Measurements from ENCODE around the gene TTF2. TPM values are rescaled to one million over a fixed set of nuclear protein-coding genes. Genes with fewer than 3 reads are reported as not detected.

The TTF2 gene
- polyA plus RNA-seq, 1 experiment, result 12.4 TPM

GRCh38 chr1:117051224-117052064 is 8.7 kb upstream of the TTF2 start:
- DNase-seq (ENCODE audit: low read depth, low spot score), result no peak
- ChIA-PET POLR2A (no interaction called here), CTCF (interaction anchor here (0.7 to 2.0 kb wide), 3 partner anchors 16 to 456 kb away, joined by 3 to 6 read pairs (median 4); no protein-coding TSS in a partner anchor)
- no peak overlapping the region for H3K4me3 ChIP-seq (ENCODE audit: low read depth, low read length)
- peaks cover 7% of the 10 kb centered on the region for H3K27me3 ChIP-seq (ENCODE audit: control insufficient read depth, insufficient read depth, low read length)
- H3K9me3 ChIP-seq (ENCODE audit: control insufficient read depth, insufficient read depth, low read length), result no peaks in the 10 kb centered on the region
- no peak overlapping the region for H3K27ac ChIP-seq (ENCODE audit: low read depth, low read length)
- TF ChIP-seq CTCF (IDR thresholded peaks at IDR 0.05; ENCODE audit: low read depth, low read length), result no peak

- H3K9me3 ChIP-seq (ENCODE audit: control insufficient read depth, insufficient read depth, low read length), result no peaks in the 10 kb centered on the region
- CTCF ChIA-PET, result interaction anchor here (0.7 to 2.7 kb wide), 6 partner anchors 10 to 480 kb away, joined by 3 to 12 read pairs (median 4); no protein-coding TSS in a partner anchor
- H3K27me3 ChIP-seq (ENCODE audit: control insufficient read depth, insufficient read depth, low read length), result peaks cover 3% of the 10 kb centered on the region
- no peak overlapping the region for H3K4me3 ChIP-seq (ENCODE audit: low read depth, low read length)
- POLR2A ChIA-PET, result no interaction called here
- TF ChIP-seq CTCF (IDR thresholded peaks at IDR 0.05; ENCODE audit: low read depth, low read length), result no peak
- no peak overlapping the region for H3K27ac ChIP-seq (ENCODE audit: low read depth, low read length)
- no peak for DNase-seq (ENCODE audit: low read depth, low spot score)
These were observed 6.1 kb upstream of the TTF2 start for GRCh38 chr1:117054068-117054467.

- ChIA-PET POLR2A (no interaction called here), CTCF (interaction anchor here (0.7 to 5.2 kb wide), 9 partner anchors 9 to 1443 kb away, joined by 3 to 50 read pairs (median 10); no protein-coding TSS in a partner anchor)
- TF ChIP-seq CTCF (IDR thresholded peaks at IDR 0.05; ENCODE audit: low read depth, low read length), result no peak
- DNase-seq (ENCODE audit: low read depth, low spot score), result no peak
- H3K4me3 ChIP-seq (ENCODE audit: low read depth, low read length), result no peak overlapping the region; the same call in 1 of the 2 replicates
- no peaks in the 10 kb centered on the region for H3K27me3 ChIP-seq (ENCODE audit: control insufficient read depth, insufficient read depth, low read length)
- H3K27ac ChIP-seq (ENCODE audit: low read depth, low read length), result no peak overlapping the region
- no peaks in the 10 kb centered on the region for H3K9me3 ChIP-seq (ENCODE audit: control insufficient read depth, insufficient read depth, low read length)
These were observed 1.3 kb upstream of the TTF2 start for GRCh38 chr1:117058810-117059209.

DNA sequence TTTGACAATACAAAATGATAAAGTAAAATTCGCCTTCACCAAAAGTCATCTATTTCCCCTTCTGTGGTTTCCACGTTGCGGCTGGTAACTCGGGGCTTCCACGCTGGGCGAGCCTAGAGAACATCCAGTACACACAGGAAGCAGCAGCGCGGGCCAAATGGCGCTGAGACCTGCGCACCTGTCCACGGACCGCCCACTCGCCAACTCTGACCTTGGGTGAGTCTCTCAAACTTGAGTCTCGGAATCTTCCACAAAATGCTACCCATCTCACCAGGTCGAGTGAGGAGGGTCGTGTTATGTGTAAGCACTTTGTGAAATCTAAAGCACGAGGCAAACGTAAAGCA is 820 bp upstream of the TTF2 start:
- H3K27me3 ChIP-seq (ENCODE audit: control insufficient read depth, insufficient read depth, low read length), result no peaks in the 10 kb centered on the region
- no peak for DNase-seq (ENCODE audit: low read depth, low spot score)
- POLR2A ChIA-PET, result interaction anchor here (0.9 to 1.6 kb wide), 2 partner anchors 34 to 308 kb away, joined by 4 to 7 read pairs; partner anchors contain the start of gene MAN1A2
- H3K27ac ChIP-seq (ENCODE audit: low read depth, low read length), result no peak overlapping the region
- CTCF ChIA-PET, result interaction anchor here (0.6 to 5.2 kb wide), 15 partner anchors 9 to 1442 kb away, joined by 3 to 50 read pairs (median 6); no protein-coding TSS in a partner anchor
- H3K9me3 ChIP-seq (ENCODE audit: control insufficient read depth, insufficient read depth, low read length), result no peaks in the 10 kb centered on the region
- TF ChIP-seq CTCF (IDR thresholded peaks at IDR 0.05; ENCODE audit: low read depth, low read length), result no peak
- peak overlapping the region; percentile 89 for H3K4me3 ChIP-seq (ENCODE audit: low read depth, low read length)

Data from AG04450 (cell line).